ENCODE measurements around the gene CALCR.

DNA sequence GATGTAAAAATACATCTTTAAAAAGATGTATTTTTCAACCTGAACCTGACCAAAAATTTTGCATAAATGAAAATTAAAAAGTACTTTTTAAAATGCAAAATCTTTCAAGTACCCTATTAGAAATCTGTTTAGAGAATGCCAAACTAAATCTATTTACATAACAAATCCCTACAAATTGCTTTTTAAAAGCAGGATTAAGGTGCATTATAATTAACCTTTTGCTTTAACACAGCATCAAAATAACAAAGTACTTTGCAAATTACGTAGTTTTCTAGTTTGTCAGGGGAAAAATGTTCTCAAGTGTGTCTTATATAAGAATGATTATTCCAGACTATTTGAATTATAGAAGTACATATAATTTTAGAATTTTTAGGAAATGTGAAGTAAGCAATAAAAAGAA lies 181.5 kb downstream of the CALCR start:
- TF ChIP-seq, protein P1, sequence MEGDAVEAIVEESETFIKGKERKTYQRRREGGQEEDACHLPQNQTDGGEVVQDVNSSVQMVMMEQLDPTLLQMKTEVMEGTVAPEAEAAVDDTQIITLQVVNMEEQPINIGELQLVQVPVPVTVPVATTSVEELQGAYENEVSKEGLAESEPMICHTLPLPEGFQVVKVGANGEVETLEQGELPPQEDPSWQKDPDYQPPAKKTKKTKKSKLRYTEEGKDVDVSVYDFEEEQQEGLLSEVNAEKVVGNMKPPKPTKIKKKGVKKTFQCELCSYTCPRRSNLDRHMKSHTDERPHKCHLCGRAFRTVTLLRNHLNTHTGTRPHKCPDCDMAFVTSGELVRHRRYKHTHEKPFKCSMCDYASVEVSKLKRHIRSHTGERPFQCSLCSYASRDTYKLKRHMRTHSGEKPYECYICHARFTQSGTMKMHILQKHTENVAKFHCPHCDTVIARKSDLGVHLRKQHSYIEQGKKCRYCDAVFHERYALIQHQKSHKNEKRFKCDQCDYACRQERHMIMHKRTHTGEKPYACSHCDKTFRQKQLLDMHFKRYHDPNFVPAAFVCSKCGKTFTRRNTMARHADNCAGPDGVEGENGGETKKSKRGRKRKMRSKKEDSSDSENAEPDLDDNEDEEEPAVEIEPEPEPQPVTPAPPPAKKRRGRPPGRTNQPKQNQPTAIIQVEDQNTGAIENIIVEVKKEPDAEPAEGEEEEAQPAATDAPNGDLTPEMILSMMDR (IDR thresholded peaks at IDR 0.05) = no peak
- TF ChIP-seq POLR2AphosphoS5 (IDR thresholded peaks at IDR 0.05) = no peak

Data from stomach (tissue), 4 donors.